GM12865 (cell line): ENCODE data around the gene TSTD2.

Source experiments
- DNase-seq: peaks from one replicate; pipeline ENCODE4 v3.0.0; 2010; ENCODE audit warnings: low read depth
- H3K4me3 ChIP-seq: 2 replicates; pipeline ENCODE4 v1.5.1; 2011; ENCODE audit warnings: mild to moderate bottlenecking, low read depth, low read length, control low read depth
- TF ChIP-seq, protein P1 (sequence below): IDR thresholded peaks from 2 replicates; pipeline ENCODE4 v1.5.1; 2011; ENCODE audit warnings: low read length, control low read depth, low read depth, inconsistent platforms; ENCODE audit not compliant: insufficient read depth; ENCODE audit errors: missing control alignments

TSTD2 gene

DNA sequence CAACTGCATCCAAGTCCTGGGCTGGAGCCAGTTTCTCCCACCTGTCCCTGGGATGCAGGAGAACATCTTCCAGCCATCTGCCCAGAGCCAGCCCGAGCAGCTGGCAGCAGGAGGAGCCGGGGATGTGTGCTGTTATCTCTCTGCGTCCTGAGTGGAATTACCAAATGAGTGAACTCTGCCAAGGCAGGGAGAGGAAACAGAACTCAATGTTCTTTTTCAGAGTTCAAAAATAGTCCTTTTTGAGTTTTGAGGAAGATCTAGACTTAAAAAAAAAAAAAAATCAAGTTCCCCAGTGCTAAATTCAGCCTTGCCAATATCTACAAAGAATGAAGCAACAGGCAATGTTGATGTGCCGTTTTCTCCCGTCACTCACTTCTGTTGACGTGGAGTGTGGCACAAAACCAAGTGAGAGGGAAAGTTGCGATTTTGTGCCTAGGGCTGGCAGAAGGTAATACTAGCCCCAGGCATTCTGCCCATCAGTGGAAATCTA is 75.5 kb downstream of the TSTD2 start:
- H3K4me3 ChIP-seq = no peak overlapping the region
- DNase-seq = no peak
- TF ChIP-seq, protein P1, sequence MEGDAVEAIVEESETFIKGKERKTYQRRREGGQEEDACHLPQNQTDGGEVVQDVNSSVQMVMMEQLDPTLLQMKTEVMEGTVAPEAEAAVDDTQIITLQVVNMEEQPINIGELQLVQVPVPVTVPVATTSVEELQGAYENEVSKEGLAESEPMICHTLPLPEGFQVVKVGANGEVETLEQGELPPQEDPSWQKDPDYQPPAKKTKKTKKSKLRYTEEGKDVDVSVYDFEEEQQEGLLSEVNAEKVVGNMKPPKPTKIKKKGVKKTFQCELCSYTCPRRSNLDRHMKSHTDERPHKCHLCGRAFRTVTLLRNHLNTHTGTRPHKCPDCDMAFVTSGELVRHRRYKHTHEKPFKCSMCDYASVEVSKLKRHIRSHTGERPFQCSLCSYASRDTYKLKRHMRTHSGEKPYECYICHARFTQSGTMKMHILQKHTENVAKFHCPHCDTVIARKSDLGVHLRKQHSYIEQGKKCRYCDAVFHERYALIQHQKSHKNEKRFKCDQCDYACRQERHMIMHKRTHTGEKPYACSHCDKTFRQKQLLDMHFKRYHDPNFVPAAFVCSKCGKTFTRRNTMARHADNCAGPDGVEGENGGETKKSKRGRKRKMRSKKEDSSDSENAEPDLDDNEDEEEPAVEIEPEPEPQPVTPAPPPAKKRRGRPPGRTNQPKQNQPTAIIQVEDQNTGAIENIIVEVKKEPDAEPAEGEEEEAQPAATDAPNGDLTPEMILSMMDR = no peak

DNA sequence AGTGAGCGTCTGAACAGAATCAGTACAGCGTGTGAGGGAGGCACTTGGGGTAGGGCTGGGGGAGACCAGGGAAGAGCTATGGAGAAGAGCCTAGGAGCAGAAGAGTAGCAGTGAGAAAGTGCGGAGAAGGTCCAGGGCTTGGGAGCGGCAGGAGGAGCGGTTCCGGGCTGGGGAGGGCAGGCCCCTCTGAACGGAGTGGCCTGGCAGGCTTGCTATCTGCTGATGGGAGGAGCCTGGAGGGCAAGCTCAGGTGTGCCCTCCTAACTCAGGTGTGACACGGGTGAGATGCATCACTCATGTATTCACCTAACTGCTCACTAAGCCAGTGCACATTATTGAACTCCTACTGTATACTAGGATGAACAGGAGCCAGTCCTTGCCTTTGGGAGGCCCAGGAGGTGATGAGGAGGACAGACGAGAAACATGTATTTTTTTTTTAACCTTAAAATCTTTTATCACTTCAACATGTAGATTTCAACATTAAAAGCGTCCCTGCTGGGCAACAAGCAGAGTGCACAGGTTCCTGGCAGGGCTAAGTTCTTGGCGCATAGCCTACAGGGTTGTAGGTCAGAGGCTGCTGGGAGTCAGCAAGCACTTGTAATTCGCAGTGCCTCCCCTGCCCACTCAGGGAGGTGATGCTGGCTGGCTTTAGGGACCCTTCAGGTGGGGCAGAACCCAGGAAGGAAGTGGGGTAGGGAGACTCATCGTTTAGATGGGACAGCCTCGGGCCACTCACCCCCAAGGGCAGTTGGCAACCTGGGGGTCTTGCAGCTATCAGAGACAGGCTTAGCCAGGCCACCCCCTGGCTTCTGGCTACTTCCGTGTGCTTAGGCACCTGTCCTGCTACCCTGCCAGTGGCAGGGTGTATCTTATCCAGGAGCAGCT is 76.2 kb downstream of the TSTD2 start:
- no peak overlapping the region for H3K4me3 ChIP-seq
- DNase-seq = no peak
- TF ChIP-seq, protein P1 = no peak

DNA sequence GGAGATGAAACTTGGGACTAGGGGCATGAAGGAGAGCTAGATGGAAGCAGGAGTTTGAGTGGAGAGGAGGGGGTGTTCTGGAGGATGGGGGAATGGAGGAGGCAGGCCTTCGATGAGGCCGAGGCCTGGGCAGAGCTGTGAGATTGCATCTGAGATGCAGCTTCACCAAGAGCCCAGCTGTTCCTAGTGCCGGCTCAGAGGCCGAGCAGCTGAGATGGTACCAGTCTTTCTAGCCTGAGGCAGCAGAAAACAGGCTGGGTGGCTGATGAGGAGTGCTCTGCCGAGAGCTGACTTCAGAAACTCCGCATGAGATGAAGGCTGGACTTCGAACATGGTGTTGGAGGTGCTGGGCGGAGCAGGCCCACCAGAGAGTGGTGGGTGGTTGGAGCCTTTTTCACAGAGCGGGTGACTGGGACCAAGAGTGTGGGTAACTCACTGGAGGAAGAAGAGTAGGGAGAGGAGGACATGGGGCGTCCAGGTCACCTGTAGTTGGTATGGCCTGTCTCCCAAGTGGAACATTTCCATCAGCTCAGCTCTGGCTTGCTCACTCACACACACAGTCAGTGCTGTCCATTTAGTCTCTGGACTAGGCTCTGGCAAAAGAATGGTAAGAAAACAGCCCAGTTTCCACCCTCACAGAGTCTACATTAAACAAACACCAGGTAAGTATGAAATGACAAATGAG is 77.0 kb downstream of the TSTD2 start:
- H3K4me3 ChIP-seq = no peak overlapping the region
- TF ChIP-seq, protein P1 = no peak
- DNase-seq = no peak

DNA sequence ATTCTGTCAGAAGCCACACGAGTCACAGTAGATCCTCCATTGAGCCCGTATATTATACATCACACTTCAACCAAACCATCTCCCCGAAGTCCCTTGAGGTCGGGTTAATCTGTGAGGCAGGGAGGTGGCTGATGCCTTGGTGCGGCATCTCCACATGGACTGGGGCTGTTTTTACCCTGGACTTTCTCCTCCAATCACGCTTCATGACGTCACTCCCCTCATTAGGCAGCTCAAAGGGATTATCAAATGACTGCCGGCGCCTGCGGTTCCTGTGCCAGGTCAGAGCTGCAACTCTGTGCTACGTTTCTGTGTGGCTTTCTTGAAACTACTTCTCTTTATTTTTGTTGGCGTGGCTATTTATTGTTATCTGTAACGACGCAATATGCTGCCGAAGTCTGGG is 78.0 kb downstream of the TSTD2 start:
- no peak for DNase-seq
- TF ChIP-seq, protein P1 = no peak

DNA sequence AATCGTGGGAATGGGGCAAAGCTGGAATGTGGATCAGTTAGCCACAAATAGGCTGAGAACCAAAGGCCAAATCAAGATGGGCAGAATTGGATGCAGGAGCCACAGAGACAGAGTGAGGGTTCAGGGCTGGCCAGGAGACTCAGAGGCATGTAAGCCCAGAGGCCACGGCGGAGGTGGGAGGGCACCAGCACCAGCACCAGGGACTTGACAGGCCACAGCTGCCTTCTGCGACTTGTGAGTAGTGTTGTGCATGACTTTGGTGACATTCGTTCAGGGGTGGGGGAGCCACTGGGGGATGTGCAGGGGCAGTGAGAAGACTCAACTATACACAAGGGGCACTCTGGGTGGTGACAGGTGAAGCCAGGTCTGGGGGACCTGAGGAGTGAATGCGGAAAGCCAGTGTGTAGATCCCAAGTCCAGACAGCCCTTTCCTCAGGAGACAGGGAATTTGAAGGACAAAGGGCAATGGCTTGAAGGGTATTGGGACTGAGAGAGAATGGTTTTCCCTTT is 78.5 kb downstream of the TSTD2 start:
- TF ChIP-seq, protein P1 = no peak
- H3K4me3 ChIP-seq = no peak overlapping the region
- no peak for DNase-seq

More for the DNA sequence above, 78.0 kb downstream of the TSTD2 start:
- H3K4me3 ChIP-seq = no peak overlapping the region

DNA sequence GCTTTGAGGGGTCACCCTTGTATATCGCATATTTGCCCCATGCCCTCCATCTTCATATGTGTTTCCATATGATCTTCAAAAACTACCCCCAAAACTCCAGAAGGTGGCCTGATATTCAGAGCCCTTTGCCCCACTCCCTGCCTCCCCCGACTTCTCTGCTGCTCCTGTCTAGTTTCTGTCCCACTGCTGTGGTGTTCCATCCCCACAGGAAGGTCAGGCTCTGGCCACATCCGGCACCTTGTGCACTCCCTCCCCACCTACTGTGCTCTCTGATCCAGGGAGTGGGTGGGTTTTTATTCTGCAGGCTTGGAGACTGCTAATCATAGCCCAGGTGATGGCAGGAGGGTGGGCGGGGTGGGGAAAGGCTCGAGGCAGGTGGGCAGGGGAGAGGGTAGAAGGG is 79.3 kb downstream of the TSTD2 start:
- TF ChIP-seq, protein P1 = no peak
- H3K4me3 ChIP-seq = no peak overlapping the region
- DNase-seq = no peak
